HFF-Myc (cell line): ENCODE measurements around the gene ABLIM3.

Experiments
- DNase-seq: peaks from one replicate; pipeline ENCODE4 v3.0.0-alpha.2; 2011; ENCODE audit warnings: low read depth; ENCODE audit errors: extremely low read depth
- H3K4me3 ChIP-seq: replicated peaks from 2 replicates; pipeline ENCODE4 v1.5.1; 2011; ENCODE audit warnings: low read depth, mild to moderate bottlenecking, control low read depth, low read length
- TF ChIP-seq, protein P1 (sequence below): IDR thresholded peaks from 2 replicates; pipeline ENCODE4 v1.5.1; 2012; ENCODE audit warnings: mild to moderate bottlenecking, low read depth, low read length, control low read depth; ENCODE audit errors: missing control alignments

Gene ABLIM3

GRCh38 chr5:149172261-149172660, 31.0 kb downstream of the ABLIM3 start:
- TF ChIP-seq, protein P1, sequence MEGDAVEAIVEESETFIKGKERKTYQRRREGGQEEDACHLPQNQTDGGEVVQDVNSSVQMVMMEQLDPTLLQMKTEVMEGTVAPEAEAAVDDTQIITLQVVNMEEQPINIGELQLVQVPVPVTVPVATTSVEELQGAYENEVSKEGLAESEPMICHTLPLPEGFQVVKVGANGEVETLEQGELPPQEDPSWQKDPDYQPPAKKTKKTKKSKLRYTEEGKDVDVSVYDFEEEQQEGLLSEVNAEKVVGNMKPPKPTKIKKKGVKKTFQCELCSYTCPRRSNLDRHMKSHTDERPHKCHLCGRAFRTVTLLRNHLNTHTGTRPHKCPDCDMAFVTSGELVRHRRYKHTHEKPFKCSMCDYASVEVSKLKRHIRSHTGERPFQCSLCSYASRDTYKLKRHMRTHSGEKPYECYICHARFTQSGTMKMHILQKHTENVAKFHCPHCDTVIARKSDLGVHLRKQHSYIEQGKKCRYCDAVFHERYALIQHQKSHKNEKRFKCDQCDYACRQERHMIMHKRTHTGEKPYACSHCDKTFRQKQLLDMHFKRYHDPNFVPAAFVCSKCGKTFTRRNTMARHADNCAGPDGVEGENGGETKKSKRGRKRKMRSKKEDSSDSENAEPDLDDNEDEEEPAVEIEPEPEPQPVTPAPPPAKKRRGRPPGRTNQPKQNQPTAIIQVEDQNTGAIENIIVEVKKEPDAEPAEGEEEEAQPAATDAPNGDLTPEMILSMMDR = no peak
- H3K4me3 ChIP-seq = no peak overlapping the region
- DNase-seq = no peak

GRCh38 chr5:149172709-149173505, 31.6 kb downstream of the ABLIM3 start:
- no peak for DNase-seq
- TF ChIP-seq, protein P1 = no peak
- H3K4me3 ChIP-seq = no peak overlapping the region

GRCh38 chr5:149174847-149175234, 33.5 kb downstream of the ABLIM3 start:
- TF ChIP-seq, protein P1 = no peak
- H3K4me3 ChIP-seq = no peak overlapping the region
- no peak for DNase-seq

DNA sequence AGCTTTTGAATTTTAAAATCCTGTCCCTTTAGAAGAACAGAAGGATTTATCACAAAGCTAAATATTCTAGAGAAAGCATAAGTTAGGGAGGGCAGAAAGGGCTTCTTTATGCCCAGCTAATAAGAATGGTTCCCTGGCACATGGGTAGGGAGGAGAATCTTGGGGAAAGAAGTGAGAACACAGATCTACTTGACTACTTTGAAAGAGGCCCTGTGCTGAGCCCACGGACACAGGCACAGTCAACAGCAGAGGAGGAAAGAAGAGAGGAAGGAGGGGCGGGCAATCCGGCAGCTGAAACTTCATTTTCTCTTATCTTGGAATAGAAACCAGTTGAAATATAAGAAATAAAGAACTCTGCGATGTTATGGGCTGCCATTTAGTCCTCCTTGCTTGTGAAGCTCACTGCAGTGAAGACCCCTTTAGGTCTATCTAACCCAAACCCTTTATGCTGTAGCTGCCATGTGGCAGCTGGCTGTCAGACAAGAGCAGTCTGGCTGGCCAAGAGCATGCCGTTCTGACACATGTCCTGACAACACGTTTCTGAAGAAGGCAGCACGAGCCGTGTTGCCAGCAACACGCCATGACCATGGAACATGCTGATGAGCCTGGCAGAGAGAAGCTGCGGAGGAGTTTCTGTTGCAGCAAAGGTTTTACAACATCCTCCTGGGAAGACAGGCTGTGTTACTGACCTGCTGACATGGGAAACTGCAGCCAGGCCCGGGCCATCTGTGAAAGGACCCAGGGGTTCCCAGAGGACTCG, 34.2 kb downstream of the ABLIM3 start:
- TF ChIP-seq, protein P1 = no peak
- H3K4me3 ChIP-seq = no peak overlapping the region
- no peak for DNase-seq

- TF ChIP-seq, protein P1 = no peak
- H3K4me3 ChIP-seq = no peak overlapping the region
- no peak for DNase-seq
Observed at GRCh38 chr5:149177339-149177843, 36.1 kb downstream of the ABLIM3 start.

GRCh38 chr5:149177911-149178565, 36.7 kb downstream of the ABLIM3 start:
- TF ChIP-seq, protein P1 = no peak
- DNase-seq = no peak
- no peak overlapping the region for H3K4me3 ChIP-seq
